SK-N-SH treated with all-trans-retinoic acid at 6 μM for 48 hours (cell line): ENCODE results near the gene FAM124A.

ENCODE experiments used
- ATAC-seq: fragments of 200-7000 bp; cut with Tn5 transposase; 3 replicates; pipeline ENCODE4 v1.9.1; 2020; ENCODE audit warnings: mild to moderate bottlenecking, moderate library complexity
- ARNTL ChIP-seq: fragments of 450-650 bp; formaldehyde crosslinking; IDR thresholded peaks from 2 replicates; pipeline ENCODE4 v1.5.0; 2020; ENCODE audit warnings: low read depth, mild to moderate bottlenecking, moderate library complexity, borderline replicate concordance
- BACH2 ChIP-seq: fragments of 250-450 bp; sonication (Bioruptor Pico); IDR thresholded peaks from 2 replicates; pipeline ENCODE4 v1.9.0; 2021; ENCODE audit warnings: mild to moderate bottlenecking, borderline replicate concordance
- CSDC2 ChIP-seq: fragments of 250-450 bp; sonication (Bioruptor Pico); IDR thresholded peaks from 2 replicates; pipeline ENCODE4 v1.5.0; 2020; ENCODE audit warnings: mild to moderate bottlenecking, moderate library complexity
- ESRRG ChIP-seq: fragments of 250-450 bp; sonication (Bioruptor Pico); IDR thresholded peaks from 2 replicates; pipeline ENCODE4 v1.6.1; 2021; ENCODE audit warnings: mild to moderate bottlenecking
- GLIS3 ChIP-seq: fragments of 250-450 bp; sonication (Bioruptor Pico); IDR thresholded peaks from 2 replicates; pipeline ENCODE4 v1.5.0; 2020; ENCODE audit warnings: mild to moderate bottlenecking, moderate library complexity
- PPARA ChIP-seq: fragments of 250-450 bp; sonication (Bioruptor Pico); IDR thresholded peaks from 2 replicates; pipeline ENCODE4 v1.5.0; 2020; ENCODE audit warnings: mild to moderate bottlenecking, borderline replicate concordance
- RARB ChIP-seq: fragments of 250-450 bp; sonication (Bioruptor Pico); IDR thresholded peaks from 2 replicates; pipeline ENCODE4 v1.8.0; 2021; ENCODE audit warnings: mild to moderate bottlenecking, moderate library complexity
- SNAI2 ChIP-seq: fragments of 250-450 bp; sonication (Bioruptor Pico); IDR thresholded peaks from 2 replicates; pipeline ENCODE4 v1.5.0; 2020; ENCODE audit warnings: mild to moderate bottlenecking, moderate library complexity
- TCF4 ChIP-seq: fragments of 250-450 bp; sonication (Bioruptor Pico); IDR thresholded peaks from 2 replicates; pipeline ENCODE4 v1.8.0; 2021; ENCODE audit warnings: mild to moderate bottlenecking, moderate library complexity, borderline replicate concordance
- ZC3H10 ChIP-seq: fragments of 250-450 bp; sonication (Bioruptor Pico); IDR thresholded peaks from 2 replicates; pipeline ENCODE4 v1.5.1; 2021; ENCODE audit warnings: mild to moderate bottlenecking, moderate library complexity
- ZFP3 ChIP-seq: fragments of 250-450 bp; sonication (Bioruptor Pico); IDR thresholded peaks from 2 replicates; pipeline ENCODE4 v1.5.0; 2020; ENCODE audit warnings: mild to moderate bottlenecking, moderate library complexity
- ZFP30 ChIP-seq: fragments of 450-650 bp; formaldehyde crosslinking; IDR thresholded peaks from 2 replicates; pipeline ENCODE4 v1.5.0; 2022; ENCODE audit warnings: mild to moderate bottlenecking, moderate library complexity
- ZNF565 ChIP-seq: fragments of 450-650 bp; formaldehyde crosslinking; conservative IDR thresholded peaks from 2 replicates; pipeline ENCODE4 v1.5.0; 2020; ENCODE audit warnings: low read depth, mild to moderate bottlenecking, moderate library complexity
- ZNF70 ChIP-seq: fragments of 450-650 bp; formaldehyde crosslinking; IDR thresholded peaks from 2 replicates; pipeline ENCODE4 v1.5.0; 2020; ENCODE audit warnings: mild to moderate bottlenecking, moderate library complexity
- ZNF8 ChIP-seq: fragments of 450-650 bp; formaldehyde crosslinking; IDR thresholded peaks from 2 replicates; pipeline ENCODE4 v1.5.0; 2020; ENCODE audit warnings: mild to moderate bottlenecking, moderate library complexity
- TF ChIP-seq, protein P1 (sequence below): fragments of 250-450 bp; sonication (Bioruptor Pico); IDR thresholded peaks from 2 replicates; pipeline ENCODE4 v1.5.0; 2020; ENCODE audit warnings: mild to moderate bottlenecking, moderate library complexity
- TF ChIP-seq, protein P2 (sequence below): fragments of 250-450 bp; sonication (Bioruptor Pico); IDR thresholded peaks from 2 replicates; pipeline ENCODE4 v1.8.0; 2021; ENCODE audit warnings: low read depth, mild to moderate bottlenecking, moderate library complexity, borderline replicate concordance
- TF ChIP-seq, protein P3 (sequence below): fragments of 250-450 bp; sonication (Bioruptor Pico); IDR thresholded peaks from 2 replicates; pipeline ENCODE4 v1.5.1; 2020; ENCODE audit warnings: low read depth, mild to moderate bottlenecking, moderate library complexity
- TF ChIP-seq, protein P4 (sequence below): fragments of 250-450 bp; sonication (Bioruptor Pico); IDR thresholded peaks from 2 replicates; pipeline ENCODE4 v1.5.1; 2021; ENCODE audit warnings: mild to moderate bottlenecking, moderate library complexity
- TF ChIP-seq, protein P5 (sequence below): fragments of 250-450 bp; sonication (Bioruptor Pico); IDR thresholded peaks from 2 replicates; pipeline ENCODE4 v1.8.0; 2020; ENCODE audit warnings: mild to moderate bottlenecking, moderate library complexity, borderline replicate concordance

Gene FAM124A

DNA sequence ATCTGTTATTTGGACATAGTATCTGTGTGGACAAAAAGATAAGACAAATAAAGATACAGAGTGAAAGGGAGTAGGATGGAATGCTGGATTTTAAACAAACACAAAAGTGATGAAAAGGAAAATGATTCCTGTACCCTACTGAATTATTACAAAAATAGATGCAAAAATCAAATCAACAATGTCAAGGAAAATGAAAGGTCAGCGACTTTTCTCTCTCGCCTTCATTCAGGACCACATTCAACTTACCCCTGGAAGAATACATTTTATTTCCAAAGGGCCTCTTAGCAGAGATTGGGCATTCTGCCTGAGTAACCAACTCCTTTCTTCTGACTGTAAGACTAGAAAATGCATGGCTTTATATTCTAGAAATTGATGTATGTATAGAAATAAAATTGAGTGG, 28.8 kb upstream of the FAM124A start (continued):
- TF ChIP-seq, protein P1, sequence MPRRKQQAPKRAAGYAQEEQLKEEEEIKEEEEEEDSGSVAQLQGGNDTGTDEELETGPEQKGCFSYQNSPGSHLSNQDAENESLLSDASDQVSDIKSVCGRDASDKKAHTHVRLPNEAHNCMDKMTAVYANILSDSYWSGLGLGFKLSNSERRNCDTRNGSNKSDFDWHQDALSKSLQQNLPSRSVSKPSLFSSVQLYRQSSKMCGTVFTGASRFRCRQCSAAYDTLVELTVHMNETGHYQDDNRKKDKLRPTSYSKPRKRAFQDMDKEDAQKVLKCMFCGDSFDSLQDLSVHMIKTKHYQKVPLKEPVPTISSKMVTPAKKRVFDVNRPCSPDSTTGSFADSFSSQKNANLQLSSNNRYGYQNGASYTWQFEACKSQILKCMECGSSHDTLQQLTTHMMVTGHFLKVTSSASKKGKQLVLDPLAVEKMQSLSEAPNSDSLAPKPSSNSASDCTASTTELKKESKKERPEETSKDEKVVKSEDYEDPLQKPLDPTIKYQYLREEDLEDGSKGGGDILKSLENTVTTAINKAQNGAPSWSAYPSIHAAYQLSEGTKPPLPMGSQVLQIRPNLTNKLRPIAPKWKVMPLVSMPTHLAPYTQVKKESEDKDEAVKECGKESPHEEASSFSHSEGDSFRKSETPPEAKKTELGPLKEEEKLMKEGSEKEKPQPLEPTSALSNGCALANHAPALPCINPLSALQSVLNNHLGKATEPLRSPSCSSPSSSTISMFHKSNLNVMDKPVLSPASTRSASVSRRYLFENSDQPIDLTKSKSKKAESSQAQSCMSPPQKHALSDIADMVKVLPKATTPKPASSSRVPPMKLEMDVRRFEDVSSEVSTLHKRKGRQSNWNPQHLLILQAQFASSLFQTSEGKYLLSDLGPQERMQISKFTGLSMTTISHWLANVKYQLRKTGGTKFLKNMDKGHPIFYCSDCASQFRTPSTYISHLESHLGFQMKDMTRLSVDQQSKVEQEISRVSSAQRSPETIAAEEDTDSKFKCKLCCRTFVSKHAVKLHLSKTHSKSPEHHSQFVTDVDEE (CRISPR knock-in tag) = no peak
- TF ChIP-seq BACH2 (CRISPR knock-in tag) = no peak
- no peak for TF ChIP-seq ZNF8 (CRISPR knock-in tag)

DNA sequence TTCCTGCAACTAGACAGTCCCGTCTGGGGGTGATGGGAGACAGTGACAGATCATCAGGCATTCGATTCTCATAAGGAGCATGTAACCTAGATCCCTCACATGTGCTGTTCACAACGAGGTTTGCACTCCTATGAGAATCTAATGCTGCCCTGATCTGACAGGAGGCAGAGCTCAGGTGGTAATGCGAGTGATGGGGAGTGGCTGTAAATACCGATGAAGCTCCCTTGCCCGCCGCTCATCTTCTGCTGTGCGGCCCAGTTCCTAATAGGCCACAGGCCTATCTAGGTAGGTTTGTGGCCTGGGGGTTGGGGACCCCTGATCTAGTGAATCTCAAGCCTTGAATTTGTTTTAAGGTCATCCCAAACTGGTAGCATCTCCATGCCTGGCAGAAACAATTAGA, 27.3 kb upstream of the FAM124A start:
- ATAC-seq = no peak
- TF ChIP-seq ESRRG (CRISPR knock-in tag) (no peak), ARNTL (CRISPR knock-in tag) (no peak), CSDC2 (CRISPR knock-in tag) (no peak), ZNF8 (CRISPR knock-in tag) (no peak), ZFP30 (CRISPR knock-in tag) (no peak), PPARA (CRISPR knock-in tag) (no peak), ZNF70 (CRISPR knock-in tag) (no peak), ZNF565 (CRISPR knock-in tag) (no peak), BACH2 (CRISPR knock-in tag) (no peak), SNAI2 (CRISPR knock-in tag) (no peak), ZFP3 (CRISPR knock-in tag) (no peak), TCF4 (no peak), ZC3H10 (CRISPR knock-in tag) (no peak), GLIS3 (CRISPR knock-in tag) (no peak), RARB (CRISPR knock-in tag) (no peak)
- TF ChIP-seq, protein P2, sequence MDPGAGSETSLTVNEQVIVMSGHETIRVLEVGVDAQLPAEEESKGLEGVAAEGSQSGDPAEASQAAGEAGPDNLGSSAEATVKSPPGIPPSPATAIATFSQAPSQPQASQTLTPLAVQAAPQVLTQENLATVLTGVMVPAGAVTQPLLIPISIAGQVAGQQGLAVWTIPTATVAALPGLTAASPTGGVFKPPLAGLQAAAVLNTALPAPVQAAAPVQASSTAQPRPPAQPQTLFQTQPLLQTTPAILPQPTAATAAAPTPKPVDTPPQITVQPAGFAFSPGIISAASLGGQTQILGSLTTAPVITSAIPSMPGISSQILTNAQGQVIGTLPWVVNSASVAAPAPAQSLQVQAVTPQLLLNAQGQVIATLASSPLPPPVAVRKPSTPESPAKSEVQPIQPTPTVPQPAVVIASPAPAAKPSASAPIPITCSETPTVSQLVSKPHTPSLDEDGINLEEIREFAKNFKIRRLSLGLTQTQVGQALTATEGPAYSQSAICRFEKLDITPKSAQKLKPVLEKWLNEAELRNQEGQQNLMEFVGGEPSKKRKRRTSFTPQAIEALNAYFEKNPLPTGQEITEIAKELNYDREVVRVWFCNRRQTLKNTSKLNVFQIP (CRISPR knock-in tag) = no peak
- TF ChIP-seq, protein P3, sequence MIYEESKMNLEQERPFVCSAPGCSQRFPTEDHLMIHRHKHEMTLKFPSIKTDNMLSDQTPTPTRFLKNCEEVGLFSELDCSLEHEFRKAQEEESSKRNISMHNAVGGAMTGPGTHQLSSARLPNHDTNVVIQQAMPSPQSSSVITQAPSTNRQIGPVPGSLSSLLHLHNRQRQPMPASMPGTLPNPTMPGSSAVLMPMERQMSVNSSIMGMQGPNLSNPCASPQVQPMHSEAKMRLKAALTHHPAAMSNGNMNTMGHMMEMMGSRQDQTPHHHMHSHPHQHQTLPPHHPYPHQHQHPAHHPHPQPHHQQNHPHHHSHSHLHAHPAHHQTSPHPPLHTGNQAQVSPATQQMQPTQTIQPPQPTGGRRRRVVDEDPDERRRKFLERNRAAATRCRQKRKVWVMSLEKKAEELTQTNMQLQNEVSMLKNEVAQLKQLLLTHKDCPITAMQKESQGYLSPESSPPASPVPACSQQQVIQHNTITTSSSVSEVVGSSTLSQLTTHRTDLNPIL (CRISPR knock-in tag) = no peak
- TF ChIP-seq, protein P4, sequence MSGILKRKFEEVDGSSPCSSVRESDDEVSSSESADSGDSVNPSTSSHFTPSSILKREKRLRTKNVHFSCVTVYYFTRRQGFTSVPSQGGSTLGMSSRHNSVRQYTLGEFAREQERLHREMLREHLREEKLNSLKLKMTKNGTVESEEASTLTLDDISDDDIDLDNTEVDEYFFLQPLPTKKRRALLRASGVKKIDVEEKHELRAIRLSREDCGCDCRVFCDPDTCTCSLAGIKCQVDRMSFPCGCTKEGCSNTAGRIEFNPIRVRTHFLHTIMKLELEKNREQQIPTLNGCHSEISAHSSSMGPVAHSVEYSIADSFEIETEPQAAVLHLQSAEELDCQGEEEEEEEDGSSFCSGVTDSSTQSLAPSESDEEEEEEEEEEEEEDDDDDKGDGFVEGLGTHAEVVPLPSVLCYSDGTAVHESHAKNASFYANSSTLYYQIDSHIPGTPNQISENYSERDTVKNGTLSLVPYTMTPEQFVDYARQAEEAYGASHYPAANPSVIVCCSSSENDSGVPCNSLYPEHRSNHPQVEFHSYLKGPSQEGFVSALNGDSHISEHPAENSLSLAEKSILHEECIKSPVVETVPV = no peak
- TF ChIP-seq, protein P5, sequence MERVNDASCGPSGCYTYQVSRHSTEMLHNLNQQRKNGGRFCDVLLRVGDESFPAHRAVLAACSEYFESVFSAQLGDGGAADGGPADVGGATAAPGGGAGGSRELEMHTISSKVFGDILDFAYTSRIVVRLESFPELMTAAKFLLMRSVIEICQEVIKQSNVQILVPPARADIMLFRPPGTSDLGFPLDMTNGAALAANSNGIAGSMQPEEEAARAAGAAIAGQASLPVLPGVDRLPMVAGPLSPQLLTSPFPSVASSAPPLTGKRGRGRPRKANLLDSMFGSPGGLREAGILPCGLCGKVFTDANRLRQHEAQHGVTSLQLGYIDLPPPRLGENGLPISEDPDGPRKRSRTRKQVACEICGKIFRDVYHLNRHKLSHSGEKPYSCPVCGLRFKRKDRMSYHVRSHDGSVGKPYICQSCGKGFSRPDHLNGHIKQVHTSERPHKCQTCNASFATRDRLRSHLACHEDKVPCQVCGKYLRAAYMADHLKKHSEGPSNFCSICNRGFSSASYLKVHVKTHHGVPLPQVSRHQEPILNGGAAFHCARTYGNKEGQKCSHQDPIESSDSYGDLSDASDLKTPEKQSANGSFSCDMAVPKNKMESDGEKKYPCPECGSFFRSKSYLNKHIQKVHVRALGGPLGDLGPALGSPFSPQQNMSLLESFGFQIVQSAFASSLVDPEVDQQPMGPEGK (CRISPR knock-in tag) = no peak
- TF ChIP-seq, protein P1 (CRISPR knock-in tag) = no peak
